Type B pancreatic cell (in vitro differentiated cells): ENCODE results near the gene PLEKHA1. TPM values are rescaled to one million over a fixed set of nuclear protein-coding genes. Genes with fewer than 3 reads are reported as not detected.

Experiments
- DNase-seq: peaks from one replicate; pipeline ENCODE4 v3.0.0; 2021; ENCODE audit warnings: mixed read lengths; ENCODE audit not compliant: unreplicated experiment; ENCODE audit errors: extremely low spot score
- H3K27ac Mint-ChIP-seq: 2 replicates; pipeline ENCODE4 v1.8.0; 2021; ENCODE audit warnings: mild to moderate bottlenecking, mixed read lengths
- H3K27me3 Mint-ChIP-seq: 2 replicates; pipeline ENCODE4 v1.8.0; 2021; ENCODE audit warnings: mixed read lengths
- H3K36me3 Mint-ChIP-seq: 2 replicates; pipeline ENCODE4 v1.8.0; 2021; ENCODE audit warnings: mixed read lengths
- H3K4me1 Mint-ChIP-seq: one replicate; pipeline ENCODE4 v1.8.0; 2021; ENCODE audit warnings: mixed read lengths; ENCODE audit not compliant: unreplicated experiment
- H3K4me3 Mint-ChIP-seq: 2 replicates; pipeline ENCODE4 v1.8.0; 2021; ENCODE audit warnings: mild to moderate bottlenecking, mixed read lengths
- H3K9me3 Mint-ChIP-seq: 2 replicates; pipeline ENCODE4 v1.8.0; 2021; ENCODE audit warnings: mixed read lengths
- total RNA-seq: library from RNA; stranded (reverse); gene quantifications from 2 replicates; pipeline ENCODE4 v1.2.1, GENCODE V29; 2021; ENCODE audit warnings: low replicate concordance
- TF ChIP-seq, protein P1 (sequence below): fragments of 200-600 bp; sonication (generic); conservative IDR thresholded peaks from 2 replicates; pipeline ENCODE4 v1.5.0; 2021; ENCODE audit warnings: antibody characterized with exemption, mild to moderate bottlenecking

Gene PLEKHA1
- total RNA-seq, 1 donor from 2014 or later, result 38.2 TPM

- H3K36me3 Mint-ChIP-seq, result peaks cover 10% of the 10 kb centered on the region
- TF ChIP-seq, protein P1, sequence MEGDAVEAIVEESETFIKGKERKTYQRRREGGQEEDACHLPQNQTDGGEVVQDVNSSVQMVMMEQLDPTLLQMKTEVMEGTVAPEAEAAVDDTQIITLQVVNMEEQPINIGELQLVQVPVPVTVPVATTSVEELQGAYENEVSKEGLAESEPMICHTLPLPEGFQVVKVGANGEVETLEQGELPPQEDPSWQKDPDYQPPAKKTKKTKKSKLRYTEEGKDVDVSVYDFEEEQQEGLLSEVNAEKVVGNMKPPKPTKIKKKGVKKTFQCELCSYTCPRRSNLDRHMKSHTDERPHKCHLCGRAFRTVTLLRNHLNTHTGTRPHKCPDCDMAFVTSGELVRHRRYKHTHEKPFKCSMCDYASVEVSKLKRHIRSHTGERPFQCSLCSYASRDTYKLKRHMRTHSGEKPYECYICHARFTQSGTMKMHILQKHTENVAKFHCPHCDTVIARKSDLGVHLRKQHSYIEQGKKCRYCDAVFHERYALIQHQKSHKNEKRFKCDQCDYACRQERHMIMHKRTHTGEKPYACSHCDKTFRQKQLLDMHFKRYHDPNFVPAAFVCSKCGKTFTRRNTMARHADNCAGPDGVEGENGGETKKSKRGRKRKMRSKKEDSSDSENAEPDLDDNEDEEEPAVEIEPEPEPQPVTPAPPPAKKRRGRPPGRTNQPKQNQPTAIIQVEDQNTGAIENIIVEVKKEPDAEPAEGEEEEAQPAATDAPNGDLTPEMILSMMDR, result no peak
- DNase-seq, result peak; percentile 78
- peak overlapping the region; percentile 93 for H3K4me3 Mint-ChIP-seq
- peak overlapping the region; percentile 97 for H3K27ac Mint-ChIP-seq
- H3K27me3 Mint-ChIP-seq, result no peaks in the 10 kb centered on the region
- peaks cover 9% of the 10 kb centered on the region for H3K4me1 Mint-ChIP-seq
- H3K9me3 Mint-ChIP-seq, result peaks cover under 1% of the 10 kb centered on the region
Observed at GRCh38 chr10:122374859-122375678, 561 bp downstream of the PLEKHA1 start.

GRCh38 chr10:122375679-122376160 is 1.2 kb downstream of the PLEKHA1 start:
- Mint-ChIP-seq H3K27me3 (no peaks in the 10 kb centered on the region), H3K27ac (peak overlapping the region; percentile 97), H3K36me3 (peaks cover 14% of the 10 kb centered on the region), H3K9me3 (peaks cover 4% of the 10 kb centered on the region), H3K4me3 (peak overlapping the region; percentile 93), H3K4me1 (peaks cover 13% of the 10 kb centered on the region)
- TF ChIP-seq, protein P1, result no peak
- no peak for DNase-seq

DNA sequence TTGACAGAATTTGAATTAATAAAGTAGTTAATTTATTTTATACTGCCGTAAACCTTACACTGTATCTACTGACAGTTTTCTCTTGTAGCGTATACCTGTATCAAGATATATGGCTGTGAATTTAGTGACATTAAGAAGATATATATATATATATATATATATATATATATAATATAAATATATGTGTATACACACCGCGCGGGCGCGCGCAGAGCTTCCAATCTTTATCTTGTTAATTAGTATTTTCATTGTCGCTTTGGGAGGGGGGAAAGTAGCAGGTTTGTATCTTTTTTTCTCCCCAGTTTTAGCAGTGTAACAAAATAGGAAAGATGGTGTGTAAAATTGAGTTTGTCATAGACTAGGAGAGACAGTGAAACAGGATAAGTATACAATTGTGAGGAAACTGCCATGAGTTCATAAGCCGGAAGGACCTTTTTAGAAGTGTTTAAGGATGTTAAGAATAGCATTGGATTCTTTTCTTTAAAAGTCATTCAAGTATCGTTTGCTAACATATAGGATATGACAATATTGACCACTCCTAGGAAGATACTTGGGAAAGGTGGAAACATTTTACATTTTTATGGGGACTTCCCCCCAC is 2.0 kb downstream of the PLEKHA1 start:
- Mint-ChIP-seq H3K4me1 (peaks cover 15% of the 10 kb centered on the region), H3K27ac (no peak overlapping the region)

GRCh38 chr10:122379041-122379440 is 4.5 kb downstream of the PLEKHA1 start:
- peaks cover 14% of the 10 kb centered on the region for H3K36me3 Mint-ChIP-seq
- peaks cover 4% of the 10 kb centered on the region for H3K9me3 Mint-ChIP-seq
- H3K27me3 Mint-ChIP-seq, result no peaks in the 10 kb centered on the region
- no peak overlapping the region for H3K4me3 Mint-ChIP-seq
- TF ChIP-seq, protein P1, result no peak
- no peak overlapping the region for H3K27ac Mint-ChIP-seq
- no peak for DNase-seq
- peaks cover 9% of the 10 kb centered on the region for H3K4me1 Mint-ChIP-seq

More for the DNA sequence above, 2.0 kb downstream of the PLEKHA1 start:
- H3K27me3 Mint-ChIP-seq, result no peaks in the 10 kb centered on the region
- no peak for DNase-seq
- H3K9me3 Mint-ChIP-seq, result peaks cover 4% of the 10 kb centered on the region
- H3K36me3 Mint-ChIP-seq, result peaks cover 14% of the 10 kb centered on the region
- H3K4me3 Mint-ChIP-seq, result peak overlapping the region; percentile 63
- TF ChIP-seq, protein P1, result no peak

GRCh38 chr10:122379537-122379936 is 5.0 kb downstream of the PLEKHA1 start:
- H3K4me3 Mint-ChIP-seq, result no peak overlapping the region
- peaks cover 14% of the 10 kb centered on the region for H3K36me3 Mint-ChIP-seq
- no peak overlapping the region for H3K27ac Mint-ChIP-seq
- H3K27me3 Mint-ChIP-seq, result no peaks in the 10 kb centered on the region
- peaks cover 4% of the 10 kb centered on the region for H3K9me3 Mint-ChIP-seq
- DNase-seq, result no peak
- H3K4me1 Mint-ChIP-seq, result peaks cover 9% of the 10 kb centered on the region
- TF ChIP-seq, protein P1, result no peak
